DND-41 (cell line): ENCODE data around the gene LRP3.
"Not testable (repeated sequence)": the region's sequence is repeated elsewhere in the genome, so short reads cannot be mapped to it uniquely, and the experiment has no call there.

Source experiments
- ATAC-seq: fragments of 200-7000 bp; cut with Tn5 transposase; 3 replicates; pipeline ENCODE4 v1.9.1; 2021; ENCODE audit warnings: low read depth; ENCODE audit not compliant: insufficient read depth
- DNase-seq: peaks from one replicate; pipeline ENCODE4 v3.0.0-alpha.2; 2020
- H2AFZ ChIP-seq: 2 replicates; pipeline ENCODE4 v1.6.0; 2012; ENCODE audit warnings: low read depth, low read length
- H3K27ac ChIP-seq: 2 replicates; pipeline ENCODE4 v1.5.1; 2012; ENCODE audit warnings: low read length, inconsistent platforms
- H3K27me3 ChIP-seq: fragments of 200-600 bp; sonication (generic); 2 replicates; pipeline ENCODE4 v1.6.0; 2012; ENCODE audit warnings: low read length, mild to moderate bottlenecking, inconsistent platforms; ENCODE audit not compliant: insufficient read depth, poor library complexity
- H3K36me3 ChIP-seq: 2 replicates; pipeline ENCODE4 v1.5.1; 2012; ENCODE audit warnings: low read length, inconsistent platforms; ENCODE audit not compliant: insufficient read depth
- H3K4me1 ChIP-seq: 2 replicates; pipeline ENCODE4 v1.5.1; 2012; ENCODE audit warnings: mild to moderate bottlenecking, low read length; ENCODE audit not compliant: insufficient read depth
- H3K4me2 ChIP-seq: 2 replicates; pipeline ENCODE4 v1.6.0; 2012; ENCODE audit warnings: mild to moderate bottlenecking, moderate library complexity, low read length, inconsistent platforms; ENCODE audit not compliant: insufficient read depth
- H3K4me3 ChIP-seq, 2 experiments: fragments of 200-600 bp in 1 of 2; shearing (Covaris generic) in 1 of 2; 2 replicates each; pipeline ENCODE4 v1.5.1; 2012 to 2016; ENCODE audit warnings: inconsistent platforms in 2 of 2, low read length in 2 of 2, mild to moderate bottlenecking in 2 of 2, low read depth in 1 of 2, moderate library complexity in 1 of 2
- H3K79me2 ChIP-seq: 2 replicates; pipeline ENCODE4 v1.6.0; 2012; ENCODE audit warnings: low read length, inconsistent platforms; ENCODE audit not compliant: insufficient read depth
- H3K9ac ChIP-seq: 2 replicates; pipeline ENCODE4 v1.6.0; 2012; ENCODE audit warnings: low read depth, mild to moderate bottlenecking, inconsistent platforms, low read length, moderate library complexity
- H3K9me3 ChIP-seq: 2 replicates; pipeline ENCODE4 v1.5.1; 2012; ENCODE audit warnings: low read length, moderate library complexity, mild to moderate bottlenecking, inconsistent platforms; ENCODE audit not compliant: insufficient read depth, severe bottlenecking
- H4K20me1 ChIP-seq: 2 replicates; pipeline ENCODE4 v1.6.0; 2012; ENCODE audit warnings: low read length; ENCODE audit not compliant: insufficient read depth
- CTCF ChIP-seq: IDR thresholded peaks from 2 replicates; pipeline ENCODE4 v1.5.1; 2012; ENCODE audit warnings: borderline replicate concordance, low read length, moderate library complexity, mild to moderate bottlenecking; ENCODE audit not compliant: poor library complexity, severe bottlenecking; ENCODE audit errors: extremely low read depth
- EZH2 ChIP-seq: IDR thresholded peaks from 3 replicates; pipeline ENCODE4 v1.6.1; 2012; ENCODE audit warnings: borderline replicate concordance, low read depth, mild to moderate bottlenecking, moderate library complexity, low read length, inconsistent platforms; ENCODE audit not compliant: severe bottlenecking

The LRP3 gene

DNA sequence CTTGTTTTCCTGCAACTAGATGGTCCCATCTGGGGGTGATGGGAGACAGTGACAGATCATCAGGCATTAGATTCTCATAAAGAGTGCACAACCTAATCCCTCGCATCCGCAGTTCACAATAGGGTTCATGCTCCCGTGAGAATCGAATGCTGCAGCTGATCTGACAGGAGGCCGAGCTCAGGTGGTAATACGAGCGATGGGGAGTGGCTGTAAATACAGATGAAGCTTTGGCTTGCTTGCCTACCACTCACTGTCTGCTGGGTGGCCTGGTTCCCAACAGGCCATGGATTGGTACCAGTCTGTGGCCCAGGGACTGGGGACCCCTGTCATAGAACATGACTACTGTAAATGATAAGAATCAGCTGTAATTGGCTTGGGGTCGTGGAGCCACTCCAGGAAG lies 34.2 kb upstream of the LRP3 start:
- Histone ChIP-seq H3K9me3 (no peaks in the 10 kb centered on the region), H3K4me3 (no peak overlapping the region), H4K20me1 (0 out of 2 replicates have a peak, but pooled peaks cover 2% of the 10 kb centered on the region), H3K9ac (no peak overlapping the region), H3K4me1 (peaks cover 25% of the 10 kb centered on the region), H3K4me2 (0 out of 2 replicates have a peak overlapping the region, but pooled peaks have one; percentile 22), H3K27ac (peak overlapping the region; percentile 49), H3K79me2 (no peaks in the 10 kb centered on the region), H2AFZ (peak overlapping the region; percentile 5; the same call in 1 of the 2 replicates), H3K36me3 (no peaks in the 10 kb centered on the region), H3K27me3 (no peaks in the 10 kb centered on the region)
- ATAC-seq: no peak; the same call in 2 of the 3 replicates
- DNase-seq: no peak
- TF ChIP-seq CTCF (no peak), EZH2 (no peak)

DNA sequence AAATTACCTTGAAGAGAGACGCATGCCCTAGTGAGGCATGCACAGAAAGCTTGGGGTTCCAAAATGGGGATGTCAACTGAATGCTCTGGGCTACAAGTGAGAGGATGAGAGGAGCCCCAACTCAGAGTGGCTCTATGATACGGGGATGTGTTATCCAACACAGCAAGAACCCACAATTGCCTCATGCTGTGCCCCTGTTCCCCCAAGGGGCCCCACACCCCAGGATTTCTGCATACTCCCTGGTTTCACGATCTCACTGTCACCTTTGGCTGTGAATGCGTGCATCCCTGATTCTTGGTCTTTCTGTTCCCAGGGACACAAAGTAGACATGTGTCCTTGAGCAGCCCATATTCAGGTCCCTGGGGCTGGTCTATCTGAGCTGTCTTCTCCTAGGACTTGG lies 32.9 kb upstream of the LRP3 start:
- Histone ChIP-seq H4K20me1 (0 out of 2 replicates have a peak, but pooled peaks cover 2% of the 10 kb centered on the region), H3K79me2 (no peaks in the 10 kb centered on the region), H2AFZ (no peak overlapping the region), H3K4me3 (no peak overlapping the region), H3K27ac (no peak overlapping the region), H3K27me3 (no peaks in the 10 kb centered on the region), H3K36me3 (no peaks in the 10 kb centered on the region), H3K4me2 (no peak overlapping the region), H3K9me3 (no peaks in the 10 kb centered on the region), H3K4me1 (peaks cover 25% of the 10 kb centered on the region), H3K9ac (no peak overlapping the region)
- DNase-seq (no peak), ATAC-seq (no peak)
- no peak for TF ChIP-seq EZH2
- no peak for TF ChIP-seq CTCF

DNA sequence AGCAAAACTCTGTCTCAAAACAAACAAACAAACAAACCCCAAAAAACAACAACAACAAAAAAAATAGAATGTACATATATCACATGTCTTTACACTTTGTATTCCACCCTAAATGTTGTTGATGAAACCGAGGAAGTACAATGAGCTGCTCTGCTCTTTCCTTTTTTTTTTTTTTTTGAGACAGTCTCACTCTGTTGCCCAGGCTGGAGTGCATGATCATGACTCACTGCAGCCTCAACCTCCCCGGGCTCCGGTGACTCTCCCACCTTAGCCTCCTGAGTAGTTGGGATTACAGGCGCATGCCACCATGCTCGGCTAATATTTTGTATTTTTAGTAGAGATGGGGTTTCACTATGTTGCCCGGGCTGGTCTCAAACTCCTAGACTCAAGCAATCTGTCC lies 30.6 kb upstream of the LRP3 start:
- ATAC-seq: no peak
- no peak for DNase-seq
- no peak overlapping the region for H3K27ac ChIP-seq
- H3K4me1 ChIP-seq: peaks cover 19% of the 10 kb centered on the region
- no peaks in the 10 kb centered on the region for H3K79me2 ChIP-seq
- 0 out of 2 replicates have a peak, but pooled peaks cover 2% of the 10 kb centered on the region for H4K20me1 ChIP-seq
- no peak overlapping the region for H2AFZ ChIP-seq
- peaks cover 4% of the 10 kb centered on the region for H3K9me3 ChIP-seq
- H3K4me3 ChIP-seq: no peak overlapping the region
- no peaks in the 10 kb centered on the region for H3K27me3 ChIP-seq
- no peak overlapping the region for H3K9ac ChIP-seq
- TF ChIP-seq CTCF: no peak
- no peak for TF ChIP-seq EZH2
- H3K4me2 ChIP-seq: no peak overlapping the region
- H3K36me3 ChIP-seq: no peaks in the 10 kb centered on the region

GRCh38 chr19:33166037-33166436 lies 28.1 kb upstream of the LRP3 start:
- DNase-seq, H3K4me1 ChIP-seq, H4K20me1 ChIP-seq, H3K36me3 ChIP-seq, H3K4me3 ChIP-seq, H3K79me2 ChIP-seq, H3K9me3 ChIP-seq, H3K27ac ChIP-seq, ATAC-seq, H2AFZ ChIP-seq, H3K4me2 ChIP-seq, H3K27me3 ChIP-seq, H3K9ac ChIP-seq: not testable (repeated sequence)
